GM12801 (cell line): ENCODE data around the gene ZIC5.

Experiments
- CTCF ChIP-seq: IDR thresholded peaks from one replicate; pipeline ENCODE4 v1.5.1; 2011; ENCODE audit warnings: control low read depth; ENCODE audit not compliant: insufficient read length; ENCODE audit errors: extremely low read depth

Gene ZIC5

DNA sequence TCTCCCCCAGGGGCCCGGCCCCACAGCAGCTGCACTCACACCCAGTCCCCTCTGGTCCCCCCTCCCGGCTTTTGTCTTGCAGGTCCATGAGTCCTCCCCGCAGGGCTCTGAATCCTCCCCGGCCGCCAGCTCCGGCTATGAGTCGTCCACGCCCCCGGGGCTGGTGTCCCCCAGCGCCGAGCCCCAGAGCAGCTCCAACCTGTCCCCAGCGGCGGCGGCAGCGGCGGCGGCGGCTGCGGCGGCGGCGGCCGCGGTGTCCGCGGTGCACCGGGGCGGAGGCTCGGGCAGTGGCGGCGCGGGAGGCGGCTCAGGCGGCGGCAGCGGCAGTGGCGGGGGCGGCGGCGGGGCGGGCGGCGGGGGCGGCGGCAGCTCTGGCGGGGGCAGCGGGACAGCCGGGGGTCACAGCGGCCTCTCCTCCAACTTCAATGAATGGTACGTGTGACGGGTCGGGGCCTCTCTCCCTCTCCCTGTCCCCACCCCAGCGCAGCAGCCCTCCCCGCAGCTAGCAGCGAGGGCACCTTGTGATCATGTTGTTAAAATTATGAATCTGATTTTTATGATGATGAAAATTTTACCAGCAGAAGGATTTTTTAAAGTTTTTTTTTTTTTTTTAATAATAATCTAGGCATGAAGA is 13.8 kb upstream of the ZIC5 start:
- no peak for TF ChIP-seq CTCF

DNA sequence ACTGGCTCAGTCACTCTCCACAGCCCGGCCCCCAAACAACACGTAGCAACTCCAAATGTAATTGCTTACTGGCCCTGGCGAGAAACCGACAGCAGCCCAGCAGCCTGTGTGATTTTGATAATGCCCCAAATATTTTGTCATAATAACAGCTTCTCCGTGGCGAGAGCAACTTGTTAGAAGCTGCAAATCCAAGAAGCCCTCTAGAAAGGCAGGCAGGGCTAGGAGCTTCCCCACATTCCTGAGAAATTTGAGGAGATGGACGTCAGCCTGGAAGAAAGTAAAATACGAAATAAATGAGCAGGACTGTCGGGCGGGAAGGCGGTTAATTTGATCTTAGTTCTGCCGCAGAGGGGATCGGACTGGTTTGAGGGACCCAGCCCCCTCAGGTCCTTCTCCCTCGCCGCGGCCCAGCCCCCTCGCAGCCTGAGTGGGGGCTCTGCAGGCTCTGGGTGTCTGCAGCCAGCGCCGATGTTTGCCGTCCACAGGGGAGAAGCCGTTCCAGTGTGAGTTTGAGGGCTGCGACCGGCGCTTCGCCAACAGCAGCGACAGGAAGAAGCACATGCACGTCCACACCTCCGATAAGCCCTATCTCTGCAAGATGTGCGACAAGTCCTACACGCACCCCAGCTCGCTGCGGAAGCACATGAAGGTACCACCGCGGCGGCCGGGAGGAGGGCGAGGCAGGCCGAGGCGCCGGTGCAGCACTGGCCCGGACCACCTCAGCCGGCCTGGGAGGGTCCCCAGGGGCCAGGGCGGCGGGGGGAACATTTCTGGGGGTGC is 13.1 kb upstream of the ZIC5 start:
- TF ChIP-seq CTCF: no peak

GRCh38 chr13:99983499-99984401 is 12.2 kb upstream of the ZIC5 start:
- TF ChIP-seq CTCF: no peak

DNA sequence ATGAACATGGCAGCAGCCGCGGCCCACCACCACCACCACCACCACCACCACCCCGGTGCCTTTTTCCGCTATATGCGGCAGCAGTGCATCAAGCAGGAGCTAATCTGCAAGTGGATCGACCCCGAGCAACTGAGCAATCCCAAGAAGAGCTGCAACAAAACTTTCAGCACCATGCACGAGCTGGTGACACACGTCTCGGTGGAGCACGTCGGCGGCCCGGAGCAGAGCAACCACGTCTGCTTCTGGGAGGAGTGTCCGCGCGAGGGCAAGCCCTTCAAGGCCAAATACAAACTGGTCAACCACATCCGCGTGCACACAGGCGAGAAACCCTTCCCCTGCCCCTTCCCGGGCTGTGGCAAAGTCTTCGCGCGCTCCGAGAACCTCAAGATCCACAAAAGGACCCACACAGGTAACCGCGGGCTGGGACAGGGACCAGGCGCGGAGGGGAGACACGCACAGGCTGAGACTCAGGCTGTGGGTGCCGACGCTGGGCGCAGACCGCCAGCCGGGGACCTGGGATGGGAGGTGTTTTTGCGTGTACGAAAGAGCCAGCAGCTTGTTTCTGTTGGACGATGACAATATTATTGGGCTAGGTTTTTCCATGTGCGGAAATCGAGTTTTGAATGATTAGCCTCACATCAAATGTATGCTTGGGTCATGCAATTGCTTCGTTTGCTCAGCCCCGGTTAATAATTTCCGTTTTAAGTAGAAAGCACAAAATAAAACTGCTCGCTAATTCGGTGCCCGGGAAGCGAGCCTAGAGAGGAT is 11.3 kb upstream of the ZIC5 start:
- no peak for TF ChIP-seq CTCF

DNA sequence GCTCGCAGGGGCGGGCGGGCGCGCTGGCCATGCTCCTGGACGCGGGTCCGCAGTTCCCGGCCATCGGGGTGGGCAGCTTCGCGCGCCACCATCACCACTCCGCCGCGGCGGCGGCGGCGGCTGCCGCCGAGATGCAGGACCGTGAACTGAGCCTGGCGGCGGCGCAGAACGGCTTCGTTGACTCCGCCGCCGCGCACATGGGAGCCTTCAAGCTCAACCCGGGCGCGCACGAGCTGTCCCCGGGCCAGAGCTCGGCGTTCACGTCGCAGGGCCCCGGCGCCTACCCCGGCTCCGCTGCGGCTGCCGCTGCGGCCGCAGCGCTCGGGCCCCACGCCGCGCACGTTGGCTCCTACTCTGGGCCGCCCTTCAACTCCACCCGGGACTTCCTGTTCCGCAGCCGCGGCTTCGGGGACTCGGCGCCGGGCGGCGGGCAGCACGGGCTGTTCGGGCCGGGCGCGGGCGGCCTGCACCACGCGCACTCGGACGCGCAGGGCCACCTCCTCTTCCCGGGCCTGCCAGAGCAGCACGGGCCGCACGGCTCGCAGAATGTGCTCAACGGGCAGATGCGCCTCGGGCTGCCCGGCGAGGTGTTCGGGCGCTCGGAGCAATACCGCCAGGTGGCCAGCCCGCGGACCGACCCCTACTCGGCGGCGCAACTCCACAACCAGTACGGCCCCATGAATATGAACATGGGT is 10.6 kb upstream of the ZIC5 start:
- no peak for TF ChIP-seq CTCF

DNA sequence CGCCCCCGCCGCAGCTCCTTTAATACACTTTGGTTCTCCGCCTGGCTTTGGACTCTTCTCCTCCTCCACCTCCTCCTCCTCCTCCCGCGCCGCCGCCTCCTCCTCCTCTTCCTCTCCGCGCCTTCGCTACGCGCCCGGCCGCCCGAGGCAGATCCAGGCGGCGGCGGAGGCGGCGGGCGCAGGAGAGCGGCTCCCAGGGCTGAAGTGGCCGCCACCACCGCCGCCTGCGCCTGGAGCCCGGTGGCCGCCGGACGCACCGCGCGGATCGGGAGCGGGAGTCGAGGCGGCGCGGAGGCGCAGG is 10.1 kb upstream of the ZIC5 start, which contains the start of gene ZIC2:
Gene ZIC2, plus strand, starts transcription at position 50 of the 301 bp plus-strand sequence. CDS start 281 bp downstream, outside the sequence.
- no peak for TF ChIP-seq CTCF
